Spleen (tissue), 11 donors: Measurements from ENCODE around the gene STAG3. TPM values are rescaled to one million over a fixed set of nuclear protein-coding genes. Genes with fewer than 3 reads are reported as not detected.
A peak's percentile ranks its signal among the peaks of the same experiment; 100 is the strongest.
"Not testable (repeated sequence)": the region's sequence is repeated elsewhere in the genome, so short reads cannot be mapped to it uniquely, and the experiment has no call there.

Experiments used
- DNase-seq: peaks from one replicate; pipeline ENCODE4 v3.0.0-alpha.2; 2020
- H3K27ac ChIP-seq, 8 donors: fragments of 200-600 bp; sonication (generic) in 7 of 8; 1 replicate in 4 of 8; 2 replicates in 4 of 8; pipeline versions ENCODE4 v1.5.0 to v1.8.0; 2016 to 2021; ENCODE audit warnings: inconsistent platforms in 4 of 8, mild to moderate bottlenecking in 4 of 8, moderate library complexity in 1 of 8
- H3K27me3 ChIP-seq, 7 donors: fragments of 200-600 bp; sonication (generic) in 6 of 7; replicated peaks in 1 of 7; 1 replicate in 4 of 7; 2 replicates in 3 of 7; pipeline versions ENCODE4 v1.5.0 to v1.8.0; 2016 to 2021; ENCODE audit warnings: inconsistent platforms in 3 of 7, mild to moderate bottlenecking in 1 of 7
- H3K36me3 ChIP-seq, 6 donors: fragments of 200-600 bp; sonication (generic) in 5 of 6; 1 replicate in 4 of 6; 2 replicates in 2 of 6; pipeline versions ENCODE4 v1.5.0 to v1.8.0; 2016 to 2021; ENCODE audit warnings: inconsistent platforms in 2 of 6
- H3K4me1 ChIP-seq, 6 donors: fragments of 200-600 bp; sonication (generic) in 5 of 6; 1 replicate in 3 of 6; 2 replicates in 3 of 6; pipeline versions ENCODE4 v1.5.0 to v1.8.0; 2016 to 2021; ENCODE audit warnings: inconsistent platforms in 3 of 6
- H3K4me3 ChIP-seq, 8 donors: fragments of 200-600 bp; sonication (generic) in 7 of 8; 1 replicate in 4 of 8; 2 replicates in 4 of 8; pipeline versions ENCODE4 v1.5.0 to v1.8.0; 2016 to 2021; ENCODE audit warnings: inconsistent platforms in 4 of 8, mild to moderate bottlenecking in 4 of 8, moderate library complexity in 2 of 8
- H3K9me3 ChIP-seq, 8 donors: fragments of 200-600 bp; sonication (generic) in 7 of 8; 1 replicate in 4 of 8; 2 replicates in 4 of 8; pipeline versions ENCODE4 v1.5.0 to v1.8.0; 2016 to 2021; ENCODE audit warnings: inconsistent platforms in 4 of 8
- POLR2A ChIP-seq, 3 donors: fragments of 450-650 bp; IDR thresholded peaks; one replicate each; pipeline ENCODE4 v1.5.1; 2017; ENCODE audit warnings: antibody characterized with exemption in 3 of 3, mild to moderate bottlenecking in 1 of 3
- POLR2AphosphoS5 ChIP-seq, 3 donors: sonication (generic); formaldehyde crosslinking; IDR thresholded peaks; one replicate each; pipeline ENCODE4 v1.5.1; 2017; ENCODE audit warnings: antibody characterized with exemption in 3 of 3
- WGBS, 5 donors: extraction: QIAGEN DNeasy Blood & Tissue Kit in 3 of 5; methylation state at CpG; one replicate each; pipeline versions ENCODE4 v1.1.5 to v1.1.7; 2013 to 2018; 5-methylcytosine and 5-hydroxymethylcytosine counted together
- intact Hi-C: fragments of 100-400 bp; cut with DNase I; formaldehyde crosslinking; loops from one replicate; pipeline ENCODE4 v1.15.0; 2023; ENCODE audit warnings: low total_unique reads
- polyA plus RNA-seq, 3 donors: library from polyadenylated mRNA; stranded (reverse); fragments of 200-250 nt; gene quantifications; one replicate each; pipeline ENCODE4 v1.2.1, GENCODE V29; 2013
- total RNA-seq, 7 donors: library from RNA; depleted of rRNA in 3 of 7; stranded (reverse); fragments of >200 nt in 3 of 7; fragmentation: NEBNext Ultra II Directional in 4 of 7; extraction: Animal tissue kit (Norgen Biotek cat#: 25700) in 4 of 7; gene quantifications; one replicate each; pipeline versions ENCODE4 v1.1.0 to v1.2.1, GENCODE V29; 2016 to 2021
- TF ChIP-seq, protein P1 (sequence below), 11 experiments: fragments of 200-600 bp in 7 of 11; fragments of 450-650 bp in 4 of 11; sonication (generic) in 4 of 11; IDR thresholded peaks in 8 of 11; conservative IDR thresholded peaks in 3 of 11; 1 replicate in 7 of 11; 2 replicates in 4 of 11; pipeline versions ENCODE4 v1.4.0 to v1.8.0; 2016 to 2021; ENCODE audit warnings: antibody characterized with exemption in 11 of 11, inconsistent platforms in 4 of 11, mild to moderate bottlenecking in 1 of 11
- donor health status: healthy with polysubstance abuse.
- donor health status: DM: no; HTN: no; CAD: no; lungs with moderate emphysema.
- donor health status: DM: no; HTN: no; CAD: no.
- donor health status: Bipolar disorder and iron deficiency.
- donor health status: healthy.
- donor health status: DM: no; HTN: no; CAD: no.
- donor health status: DM: yes; HTN: yes; CAD: no.

Gene STAG3
- total and polyA plus RNA-seq, 10 donors: 8.0 to 123 (median 40.4) TPM

DNA sequence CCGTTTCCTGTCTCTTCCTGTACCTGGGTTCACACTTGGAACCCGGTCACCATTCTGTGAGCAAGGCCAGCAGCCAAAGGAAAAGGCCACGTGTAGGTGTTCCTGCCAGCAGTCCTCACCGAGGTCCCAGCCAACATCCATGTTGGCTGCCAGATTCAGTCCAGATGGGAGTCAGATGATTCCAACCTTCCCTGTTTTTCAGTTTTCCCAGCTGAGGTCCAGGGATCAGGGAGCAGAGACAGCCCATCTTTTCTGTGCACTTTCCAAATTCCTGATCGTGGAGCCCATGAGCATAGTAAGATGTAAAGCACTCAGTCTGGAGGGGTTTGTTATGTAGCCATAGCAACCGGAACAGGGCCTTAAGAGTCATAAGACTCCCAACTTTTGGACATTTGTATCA, 38.2 kb downstream of the STAG3 start:
- H3K4me1 ChIP-seq: peaks cover 8 to 83% (median 19%) of the 10 kb centered on the region in 6 donors
- H3K4me3 ChIP-seq: no peak overlapping the region
- no peak for TF ChIP-seq POLR2AphosphoS5 (IDR thresholded peaks at IDR 0.05)
- no peak for TF ChIP-seq POLR2A (IDR thresholded peaks at IDR 0.05)
- TF ChIP-seq, protein P1, sequence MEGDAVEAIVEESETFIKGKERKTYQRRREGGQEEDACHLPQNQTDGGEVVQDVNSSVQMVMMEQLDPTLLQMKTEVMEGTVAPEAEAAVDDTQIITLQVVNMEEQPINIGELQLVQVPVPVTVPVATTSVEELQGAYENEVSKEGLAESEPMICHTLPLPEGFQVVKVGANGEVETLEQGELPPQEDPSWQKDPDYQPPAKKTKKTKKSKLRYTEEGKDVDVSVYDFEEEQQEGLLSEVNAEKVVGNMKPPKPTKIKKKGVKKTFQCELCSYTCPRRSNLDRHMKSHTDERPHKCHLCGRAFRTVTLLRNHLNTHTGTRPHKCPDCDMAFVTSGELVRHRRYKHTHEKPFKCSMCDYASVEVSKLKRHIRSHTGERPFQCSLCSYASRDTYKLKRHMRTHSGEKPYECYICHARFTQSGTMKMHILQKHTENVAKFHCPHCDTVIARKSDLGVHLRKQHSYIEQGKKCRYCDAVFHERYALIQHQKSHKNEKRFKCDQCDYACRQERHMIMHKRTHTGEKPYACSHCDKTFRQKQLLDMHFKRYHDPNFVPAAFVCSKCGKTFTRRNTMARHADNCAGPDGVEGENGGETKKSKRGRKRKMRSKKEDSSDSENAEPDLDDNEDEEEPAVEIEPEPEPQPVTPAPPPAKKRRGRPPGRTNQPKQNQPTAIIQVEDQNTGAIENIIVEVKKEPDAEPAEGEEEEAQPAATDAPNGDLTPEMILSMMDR (IDR thresholded peaks at IDR 0.05 in 8 of 11, conservative IDR thresholded peaks at IDR 0.05 in 3 of 11): no peak
- no peaks in the 10 kb centered on the region for H3K9me3 ChIP-seq
- DNase-seq: peak; percentile 54
- intact Hi-C loops: no loop called here
- no peaks in the 10 kb centered on the region for H3K27me3 ChIP-seq
- H3K27ac ChIP-seq: peak overlapping the region in 4 of 8 donors; percentile 81 to 100 (median 96)
- 60 to 80% (median 75%) methylated on average over 6 of the region's 6 CpGs for WGBS, 5 donors
- H3K36me3 ChIP-seq: peaks cover 0 to 20% (median 1%) of the 10 kb centered on the region in 6 donors

DNA sequence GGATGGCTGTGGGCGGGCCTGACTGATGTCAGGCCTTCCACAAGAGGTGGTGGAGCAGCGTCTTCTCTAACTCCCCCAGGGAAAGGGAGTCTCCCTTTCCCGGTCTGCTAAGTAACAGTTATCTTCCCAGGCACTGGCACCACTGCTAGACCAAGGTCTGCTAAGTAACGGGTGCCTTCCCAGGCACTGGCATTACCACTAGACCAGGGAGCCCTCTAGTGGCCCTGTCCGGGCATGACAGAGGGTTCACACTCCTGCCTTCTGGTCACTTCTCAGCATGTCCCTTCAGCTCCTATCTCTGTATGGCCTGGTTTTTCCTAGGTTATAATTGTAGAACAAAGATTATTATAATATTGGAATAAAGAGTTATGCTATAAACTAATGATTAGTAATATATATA, 40.2 kb downstream of the STAG3 start:
- Histone ChIP-seq H3K4me1 (peaks cover 0 to 82% (median 19%) of the 10 kb centered on the region in 6 donors), H3K4me3 (peak overlapping the region in 1 of 8 donors; percentile 56), H3K36me3 (peaks cover 0 to 29% (median 8%) of the 10 kb centered on the region in 6 donors), H3K27ac (peak overlapping the region in 6 of 8 donors; percentile 63 to 100 (median 94))
- WGBS, 5 donors: 0 to 3% methylated on average over 1 to 2 of the region's 5 CpGs; no CpG with 5 or more reads in 3 of the 5 donors
- H3K27me3 ChIP-seq, H3K9me3 ChIP-seq, intact Hi-C loops: not testable (repeated sequence)
- DNase-seq: peak; percentile 94
- TF ChIP-seq, protein P1 (IDR thresholded peaks at IDR 0.05 in 8 of 11, conservative IDR thresholded peaks at IDR 0.05 in 3 of 11): peak in 10 of 11 experiments; percentile 12 to 79 (median 57)

GRCh38 chr7:100219271-100219737, 41.6 kb downstream of the STAG3 start:
- intact Hi-C loops: no loop called here
- Histone ChIP-seq H3K4me1 (peaks cover 0 to 81% (median 21%) of the 10 kb centered on the region in 6 donors), H3K9me3 (no peaks in the 10 kb centered on the region), H3K4me3 (peak overlapping the region in 5 of 8 donors; percentile 43 to 81 (median 54)), H3K27me3 (no peaks in the 10 kb centered on the region), H3K36me3 (peaks cover 0 to 41% (median 17%) of the 10 kb centered on the region in 6 donors), H3K27ac (peak overlapping the region; percentile 8 to 100 (median 92))
- peak; percentile 82 for DNase-seq
- 71 to 82% (median 75%) methylated on average over 7 to 10 of the region's 10 CpGs for WGBS, 5 donors
- TF ChIP-seq POLR2A (IDR thresholded peaks at IDR 0.05) (no peak), POLR2AphosphoS5 (IDR thresholded peaks at IDR 0.05) (no peak)
- TF ChIP-seq, protein P1 (IDR thresholded peaks at IDR 0.05 in 8 of 11, conservative IDR thresholded peaks at IDR 0.05 in 3 of 11): peak in 1 of 11 experiments; percentile 10

DNA sequence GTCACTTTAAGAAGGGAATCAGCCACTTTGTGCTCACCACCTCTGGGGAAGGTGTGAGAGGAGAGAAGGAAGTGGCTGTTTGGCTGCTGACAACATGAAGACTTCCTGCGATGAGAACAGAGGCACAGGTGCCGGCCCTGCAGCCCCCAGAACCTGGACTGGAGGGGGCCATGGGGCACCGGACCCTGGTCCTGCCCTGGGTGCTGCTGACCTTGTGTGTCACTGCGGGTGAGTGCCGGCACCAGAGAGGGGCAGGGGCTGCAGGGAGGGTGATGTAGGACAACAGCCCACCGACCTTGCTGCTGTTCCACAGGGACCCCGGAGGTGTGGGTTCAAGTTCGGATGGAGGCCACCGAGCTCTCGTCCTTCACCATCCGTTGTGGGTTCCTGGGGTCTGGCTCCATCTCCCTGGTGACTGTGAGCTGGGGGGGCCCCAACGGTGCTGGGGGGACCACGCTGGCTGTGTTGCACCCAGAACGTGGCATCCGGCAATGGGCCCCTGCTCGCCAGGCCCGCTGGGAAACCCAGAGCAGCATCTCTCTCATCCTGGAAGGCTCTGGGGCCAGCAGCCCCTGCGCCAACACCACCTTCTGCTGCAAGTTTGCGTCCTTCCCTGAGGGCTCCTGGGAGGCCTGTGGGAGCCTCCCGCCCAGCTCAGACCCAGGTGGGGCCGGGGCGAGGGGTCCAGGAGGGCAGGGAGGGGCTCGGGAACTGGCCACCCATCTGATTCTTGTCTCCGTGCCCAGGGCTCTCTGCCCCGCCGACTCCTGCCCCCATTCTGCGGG, 42.3 kb downstream of the STAG3 start, which contains the start of gene PVRIG:
Gene PVRIG (plus strand): TSS at position 149 of the 785 bp plus-strand sequence. CDS start 22 bp downstream, at position 171.
- Histone ChIP-seq H3K4me3 (peak within 1 kb of the TSS; percentile 31 to 81 (median 44)), H3K4me1 (peaks cover 0 to 83% (median 21%) of the 10 kb centered on the region in 6 donors), H3K36me3 (peaks cover 0 to 48% (median 19%) of the 10 kb centered on the region in 6 donors), H3K27ac (peak within 1 kb of the TSS; percentile 88 to 100 (median 92))
- 53 to 67% (median 58%) methylated on average over 10 to 25 of the region's 27 CpGs for WGBS, 5 donors
- intact Hi-C loops: loop anchor here (10.0 kb wide), 1 partner anchor 85 kb away; no protein-coding TSS in a partner anchor
- H3K27me3 ChIP-seq, H3K9me3 ChIP-seq: not testable (repeated sequence)
- peak in 1 of 3 donors; percentile 40 for TF ChIP-seq POLR2A (IDR thresholded peaks at IDR 0.05)
- peak; percentile 60 to 80 (median 67) for TF ChIP-seq POLR2AphosphoS5 (IDR thresholded peaks at IDR 0.05)
- peak; percentile 88 for DNase-seq
